ENCODE measurements around the gene CIZ1.

CIZ1 gene

DNA sequence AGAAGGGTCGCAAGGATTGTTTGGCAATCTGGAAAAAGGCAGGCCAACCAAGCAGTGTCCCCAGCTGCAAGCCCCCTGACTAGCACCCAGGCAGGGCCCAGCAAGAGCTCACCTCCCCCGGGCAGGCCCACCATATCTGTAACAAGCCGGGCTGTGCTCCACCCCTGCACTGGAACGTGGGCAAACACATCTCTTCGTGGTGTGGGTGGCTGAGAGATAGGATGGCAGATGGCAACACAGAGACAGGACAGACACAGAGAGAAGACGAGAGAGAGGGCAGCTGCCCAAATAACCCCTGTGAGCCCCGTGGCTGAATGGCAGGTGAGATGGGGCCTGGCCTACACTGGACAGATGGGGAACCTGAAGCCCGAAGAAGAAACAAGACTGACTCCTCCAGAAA is 21.9 kb downstream of the CIZ1 start:
- no peak for DNase-seq (ENCODE audit: extremely low spot score)
- TF ChIP-seq, protein P1, sequence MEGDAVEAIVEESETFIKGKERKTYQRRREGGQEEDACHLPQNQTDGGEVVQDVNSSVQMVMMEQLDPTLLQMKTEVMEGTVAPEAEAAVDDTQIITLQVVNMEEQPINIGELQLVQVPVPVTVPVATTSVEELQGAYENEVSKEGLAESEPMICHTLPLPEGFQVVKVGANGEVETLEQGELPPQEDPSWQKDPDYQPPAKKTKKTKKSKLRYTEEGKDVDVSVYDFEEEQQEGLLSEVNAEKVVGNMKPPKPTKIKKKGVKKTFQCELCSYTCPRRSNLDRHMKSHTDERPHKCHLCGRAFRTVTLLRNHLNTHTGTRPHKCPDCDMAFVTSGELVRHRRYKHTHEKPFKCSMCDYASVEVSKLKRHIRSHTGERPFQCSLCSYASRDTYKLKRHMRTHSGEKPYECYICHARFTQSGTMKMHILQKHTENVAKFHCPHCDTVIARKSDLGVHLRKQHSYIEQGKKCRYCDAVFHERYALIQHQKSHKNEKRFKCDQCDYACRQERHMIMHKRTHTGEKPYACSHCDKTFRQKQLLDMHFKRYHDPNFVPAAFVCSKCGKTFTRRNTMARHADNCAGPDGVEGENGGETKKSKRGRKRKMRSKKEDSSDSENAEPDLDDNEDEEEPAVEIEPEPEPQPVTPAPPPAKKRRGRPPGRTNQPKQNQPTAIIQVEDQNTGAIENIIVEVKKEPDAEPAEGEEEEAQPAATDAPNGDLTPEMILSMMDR (IDR thresholded peaks at IDR 0.05; ENCODE audit: control extremely low read depth, extremely low read depth, low read depth, missing control alignments), result no peak
- POLR2A ChIA-PET, result no interaction called here
- CTCF ChIA-PET, result interaction anchor here (0.9 to 1.2 kb wide), 2 partner anchors 16 to 41 kb away, joined by 3 read pairs; no protein-coding TSS in a partner anchor

DNA sequence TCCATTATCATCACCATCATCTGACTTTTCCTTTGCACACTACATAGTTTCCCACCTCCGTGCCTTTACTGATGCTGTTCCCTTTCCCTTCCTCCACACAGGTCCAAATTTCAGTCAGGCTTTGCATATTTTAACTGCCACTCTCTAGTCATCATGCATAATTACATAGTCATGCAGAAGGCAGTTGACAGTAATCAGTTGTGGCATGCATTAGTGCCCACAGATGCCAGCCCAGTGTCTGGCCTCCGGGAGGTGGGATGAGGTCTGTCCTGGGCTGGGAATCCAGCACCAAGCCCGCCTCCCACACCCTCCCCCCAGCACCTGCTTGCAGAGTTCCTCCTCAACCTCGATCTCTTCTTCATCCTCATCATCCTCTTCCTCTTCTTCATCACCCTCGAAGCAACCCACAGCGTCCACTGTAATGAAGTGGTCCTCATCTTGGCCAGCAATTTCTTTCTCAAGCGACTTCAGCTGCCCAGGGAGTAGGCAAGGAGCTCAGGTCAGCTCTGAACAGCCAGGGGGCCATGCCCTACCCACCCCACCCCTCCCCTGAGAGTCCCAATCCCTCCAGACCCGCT is 22.6 kb downstream of the CIZ1 start:
- ChIA-PET CTCF (interaction anchor here (1.2 kb wide), 1 partner anchor 41 kb away, joined by 3 read pairs; no protein-coding TSS in a partner anchor), POLR2A (interaction anchor here (0.6 kb wide), 1 partner anchor 229 kb away, joined by 3 read pairs; no protein-coding TSS in a partner anchor)
- DNase-seq (ENCODE audit: extremely low spot score), result no peak
- TF ChIP-seq, protein P1 (IDR thresholded peaks at IDR 0.05; ENCODE audit: control extremely low read depth, extremely low read depth, low read depth, missing control alignments), result no peak

DNA sequence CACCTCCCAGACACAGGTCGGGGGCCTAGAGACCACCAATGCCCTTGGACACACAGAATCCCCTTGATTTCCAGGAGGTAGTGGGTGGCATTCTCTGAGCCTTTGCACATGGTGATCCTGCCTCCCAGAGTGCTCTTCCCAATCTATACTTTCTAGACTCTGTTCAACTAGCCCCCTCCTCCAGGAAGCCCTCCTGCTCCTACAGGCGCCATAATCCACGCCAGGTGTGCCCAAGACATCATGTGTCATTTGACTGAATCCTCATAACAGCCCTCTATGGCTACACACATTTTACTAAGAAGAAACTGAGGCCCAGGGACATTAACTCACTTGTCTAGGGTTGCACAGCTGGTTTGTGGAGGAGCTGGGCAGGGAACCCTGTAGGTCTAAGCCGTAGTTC is 24.2 kb downstream of the CIZ1 start:
- CTCF ChIA-PET, result no interaction called here
- POLR2A ChIA-PET, result no interaction called here
- TF ChIP-seq, protein P1 (IDR thresholded peaks at IDR 0.05; ENCODE audit: control extremely low read depth, extremely low read depth, low read depth, missing control alignments), result no peak
- DNase-seq (ENCODE audit: extremely low spot score), result no peak

DNA sequence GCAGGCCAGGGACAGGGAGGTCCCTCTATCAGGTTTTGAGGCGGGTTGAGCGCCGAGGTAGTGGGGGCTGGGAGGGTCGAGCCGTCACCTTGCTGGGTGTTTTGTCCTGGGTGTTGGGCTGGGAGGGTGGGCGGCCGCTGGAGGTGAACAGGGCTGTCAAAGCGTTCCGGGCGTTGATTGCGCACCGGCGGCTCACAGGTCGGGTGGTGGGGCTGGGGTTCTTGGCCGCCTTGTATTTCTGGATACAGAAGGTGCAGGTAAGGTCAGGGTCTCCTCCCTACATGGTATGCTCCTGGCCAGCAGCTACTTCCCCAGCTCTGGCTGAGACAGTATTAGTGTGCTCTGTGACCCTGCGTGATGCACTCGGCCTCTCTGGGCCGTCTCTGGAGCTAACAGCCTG is 25.2 kb downstream of the CIZ1 start:
- ChIA-PET POLR2A (interaction anchor here (0.6 kb wide), 1 partner anchor 9 kb away, joined by 3 read pairs; no protein-coding TSS in a partner anchor), CTCF (interaction anchor here (1.0 to 1.2 kb wide), 3 partner anchors 18 to 26 kb away, joined by 3 to 5 read pairs (median 3); no protein-coding TSS in a partner anchor)
- no peak for DNase-seq (ENCODE audit: extremely low spot score)
- TF ChIP-seq, protein P1 (IDR thresholded peaks at IDR 0.05; ENCODE audit: control extremely low read depth, extremely low read depth, low read depth, missing control alignments), result no peak

DNA sequence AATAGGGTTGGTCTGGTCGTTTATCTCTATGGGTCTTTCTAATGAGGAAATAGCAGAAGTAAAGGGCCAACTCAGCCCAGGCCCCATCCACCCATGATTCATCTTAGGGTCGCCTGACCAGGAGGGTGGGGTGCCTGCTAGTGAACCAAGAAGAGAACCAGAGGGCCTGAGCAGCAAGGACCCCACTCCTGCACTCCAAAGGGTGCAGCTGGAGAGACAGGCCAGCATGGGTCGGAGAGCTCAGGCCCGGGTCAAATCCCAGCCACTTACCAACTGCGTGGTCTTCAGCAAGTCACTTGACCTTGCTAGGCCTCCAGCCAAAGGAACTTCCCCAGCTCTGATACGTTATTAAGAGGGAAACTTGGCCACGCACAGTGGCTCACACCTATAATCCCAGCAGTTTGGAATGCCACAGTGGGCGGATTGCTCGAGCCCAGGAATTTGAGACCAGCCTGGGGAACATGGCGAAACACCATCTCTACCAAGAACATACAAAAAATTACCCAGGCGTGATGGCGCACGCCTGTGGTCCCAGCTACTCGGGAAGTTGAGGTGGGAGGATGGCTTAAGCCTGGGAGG is 27.0 kb downstream of the CIZ1 start:
- CTCF ChIA-PET, result interaction anchor here (1.1 kb wide), 1 partner anchor 23 kb away, joined by 3 read pairs; no protein-coding TSS in a partner anchor
- POLR2A ChIA-PET, result no interaction called here
- TF ChIP-seq, protein P1 (IDR thresholded peaks at IDR 0.05; ENCODE audit: control extremely low read depth, extremely low read depth, low read depth, missing control alignments), result no peak
- DNase-seq (ENCODE audit: extremely low spot score), result no peak

DNA sequence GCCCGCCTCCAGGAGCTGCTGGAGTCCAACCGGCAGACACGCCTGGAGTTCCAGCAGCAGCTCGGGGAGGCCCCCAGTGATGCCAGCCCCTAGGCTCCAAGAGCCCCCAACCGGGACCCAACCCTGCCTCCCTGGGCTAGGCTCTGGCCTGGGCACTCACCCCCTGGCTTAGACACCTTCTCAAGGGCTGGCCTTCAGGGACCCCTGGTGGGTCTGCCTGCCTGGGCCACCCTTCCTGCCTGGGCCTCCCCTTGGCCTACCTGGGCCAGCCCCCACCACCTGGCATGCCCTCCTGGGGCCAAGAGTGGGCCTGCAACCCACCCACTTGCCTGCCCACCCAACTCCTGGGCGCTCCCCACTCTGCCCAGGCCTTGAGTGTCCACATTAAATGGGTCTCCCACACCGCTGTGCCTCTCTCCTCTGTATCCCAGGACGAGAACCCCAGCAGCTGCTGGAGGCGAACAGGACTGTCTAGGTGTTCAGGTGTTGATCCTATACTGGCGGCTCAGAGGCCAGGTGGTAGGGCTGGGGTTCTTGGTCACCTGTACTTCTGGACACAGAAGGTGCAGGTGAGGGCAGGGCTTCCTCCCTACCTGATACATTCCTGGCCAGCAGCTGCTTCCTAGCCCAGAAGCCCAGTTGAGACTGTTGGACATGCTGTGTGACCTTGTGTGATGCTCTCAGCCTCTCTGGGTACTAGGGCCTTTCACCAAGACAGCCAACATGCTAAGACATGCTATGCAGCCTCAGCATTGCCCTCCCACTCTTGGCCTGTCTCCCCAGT is 27.7 kb downstream of the CIZ1 start:
- no peak for DNase-seq (ENCODE audit: extremely low spot score)
- ChIA-PET CTCF (no interaction called here), POLR2A (no interaction called here)
- TF ChIP-seq, protein P1 (IDR thresholded peaks at IDR 0.05; ENCODE audit: control extremely low read depth, extremely low read depth, low read depth, missing control alignments), result no peak
